ENCODE data around the gene LIN28B.

DNA sequence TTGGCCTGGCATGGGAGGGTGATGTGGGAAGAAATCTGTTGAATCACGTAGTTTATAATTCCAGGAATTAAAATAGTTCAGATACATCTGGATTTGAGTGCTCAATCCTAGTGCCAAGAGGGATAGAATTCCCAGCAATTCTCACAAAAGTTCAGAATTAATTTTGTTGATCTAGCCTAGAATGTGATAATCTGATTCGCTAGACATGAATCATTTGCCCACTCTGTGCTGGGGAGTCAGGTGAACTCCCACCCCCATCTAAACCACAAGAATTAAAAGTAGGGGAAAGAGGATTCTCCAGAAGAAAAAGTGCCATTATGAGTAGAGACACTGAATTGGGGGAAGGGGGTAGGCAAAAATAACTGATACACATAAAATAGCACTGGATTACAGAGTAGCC is 85.0 kb downstream of the LIN28B start:
- no peak for TF ChIP-seq POLR2A (IDR thresholded peaks at IDR 0.05; ENCODE audit: low read depth, low read length)
- TF ChIP-seq ELK1 (IDR thresholded peaks at IDR 0.05; ENCODE audit: borderline replicate concordance, low read depth, low read length): no peak
- no peak for TF ChIP-seq MAZ (IDR thresholded peaks at IDR 0.05; ENCODE audit: borderline replicate concordance, low read depth, low read length)
- no peak for TF ChIP-seq CTCF (conservative IDR thresholded peaks at IDR 0.05; ENCODE audit: low read depth, low read length)
- TF ChIP-seq FOS (IDR thresholded peaks at IDR 0.05; ENCODE audit: low read depth, low read length): no peak
- TF ChIP-seq USF2 (IDR thresholded peaks at IDR 0.05; ENCODE audit: low read depth, low read length): no peak
- TF ChIP-seq RCOR1 (IDR thresholded peaks at IDR 0.05; ENCODE audit: insufficient replicate concordance, low read length): no peak
- no peak for TF ChIP-seq RFX5 (IDR thresholded peaks at IDR 0.05; ENCODE audit: low read depth, low read length)
